Embryonic facial prominence (tissue), 1 donor: Measurements from ENCODE around the gene NGEF.

Experiments
- DNase-seq: peaks from one replicate; pipeline ENCODE4 v3.0.0-alpha.2; 2016; ENCODE audit errors: extremely low spot score

Gene NGEF

DNA sequence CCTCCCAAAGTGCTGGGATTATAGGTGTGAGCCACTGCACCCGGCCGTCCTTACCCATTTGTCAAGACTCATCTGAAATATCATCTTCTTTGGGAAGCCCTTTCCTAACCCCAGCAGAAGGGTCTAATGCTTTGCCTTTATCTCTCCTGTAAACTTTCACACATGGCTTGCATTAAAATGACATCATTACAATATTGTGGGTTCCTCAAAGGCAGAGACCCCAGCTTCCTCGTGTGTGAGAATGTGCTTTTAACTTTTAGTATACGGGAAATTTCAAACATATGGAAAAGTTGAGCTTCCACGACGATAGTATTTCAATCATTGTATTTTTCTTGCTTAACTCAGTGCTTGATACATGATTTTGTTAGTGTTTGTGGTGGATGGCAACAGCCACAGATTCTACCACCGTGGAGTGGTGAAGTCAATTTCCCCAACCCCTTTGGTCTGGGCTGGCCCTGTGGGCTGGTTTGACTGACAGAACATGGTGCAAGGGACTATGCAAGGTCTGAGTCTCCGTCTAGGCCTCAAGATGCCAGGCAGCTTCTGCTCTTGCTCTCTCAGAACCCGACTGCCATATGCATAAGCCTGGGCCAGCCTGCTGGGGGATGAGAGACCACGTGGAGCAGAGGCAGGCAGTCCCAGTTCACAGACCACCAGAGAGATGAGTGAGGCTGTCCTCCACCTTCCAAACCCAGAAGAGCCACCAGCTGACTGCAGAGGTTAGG, 39.9 kb downstream of the NGEF start:
- DNase-seq: peak; percentile 52

DNA sequence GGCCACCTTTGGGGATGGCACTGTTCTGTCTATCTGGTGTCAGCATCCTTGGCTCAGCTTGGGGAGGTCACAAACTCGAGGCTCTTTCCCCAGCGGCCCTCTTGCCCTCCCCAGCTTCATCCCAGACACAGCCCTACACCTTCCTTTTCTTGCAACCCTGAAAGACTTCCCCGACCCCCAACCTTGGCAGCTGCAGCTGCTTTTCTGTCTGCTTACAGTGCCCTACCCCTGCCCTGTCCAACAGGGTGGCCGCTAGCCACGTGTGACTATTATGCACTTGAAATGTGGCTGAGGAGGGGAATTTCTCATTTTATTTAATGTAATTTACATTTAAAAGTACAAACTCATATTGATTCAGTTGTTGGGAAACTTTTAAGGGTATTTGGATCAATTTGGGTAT, 41.3 kb downstream of the NGEF start:
- no peak for DNase-seq

DNA sequence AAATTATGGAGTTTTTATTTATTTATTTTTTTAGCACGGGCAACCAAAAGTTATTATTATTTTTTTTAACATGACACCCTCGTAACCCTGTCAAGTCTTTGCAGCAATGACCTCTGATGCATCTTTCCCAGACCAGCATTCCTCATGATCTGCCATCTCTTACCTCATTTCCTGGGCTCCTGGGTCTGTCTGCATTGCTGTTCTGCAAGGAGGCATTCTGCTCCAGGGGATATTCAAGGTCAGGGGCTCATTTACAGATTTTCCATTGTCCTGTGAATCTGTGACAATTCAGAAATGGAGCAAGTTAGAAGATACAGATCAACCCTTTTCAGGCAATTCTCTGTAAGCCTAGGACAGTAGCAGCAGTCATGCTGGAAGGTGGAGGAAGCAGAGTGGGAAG, 43.0 kb downstream of the NGEF start:
- no peak for DNase-seq

DNA sequence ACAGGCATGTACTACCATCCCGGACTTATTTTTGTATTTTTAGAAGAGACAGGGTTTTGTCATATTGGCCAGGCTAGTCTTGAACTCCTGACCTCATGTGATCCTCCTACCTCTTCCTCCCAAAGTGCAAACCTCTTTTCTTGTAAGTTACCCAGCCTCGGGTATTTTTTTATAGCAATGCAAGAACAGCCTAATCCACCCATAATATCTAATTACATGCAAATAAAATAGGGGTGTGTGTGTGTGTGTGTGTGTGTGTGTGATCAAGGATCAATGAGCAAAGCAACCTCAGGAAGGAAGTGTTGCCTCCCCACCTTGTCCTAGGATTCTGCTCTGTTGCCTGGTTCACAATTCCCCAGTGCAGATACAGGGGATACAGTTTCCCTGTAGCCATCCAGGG, 45.6 kb downstream of the NGEF start:
- no peak for DNase-seq

DNA sequence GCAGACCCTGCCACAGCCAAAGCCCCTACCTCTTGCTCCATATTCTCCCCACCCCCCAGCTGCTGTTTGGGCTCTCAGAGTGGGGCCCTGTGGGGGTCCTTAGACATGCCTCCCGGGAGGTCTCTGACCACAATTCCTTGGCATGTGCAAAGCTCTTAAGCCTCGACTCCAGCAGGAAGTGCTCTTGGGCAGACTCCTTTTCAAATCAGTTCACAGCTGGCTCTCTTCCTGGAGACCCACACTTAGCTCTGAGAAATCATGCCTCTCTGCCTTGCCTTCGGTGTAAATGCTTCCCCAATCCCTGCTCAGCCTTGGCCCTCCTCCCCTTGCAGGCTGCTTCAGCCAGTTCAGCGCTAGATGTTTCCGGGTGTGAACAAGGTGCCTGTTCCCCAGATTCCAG, 46.9 kb downstream of the NGEF start:
- no peak for DNase-seq

DNA sequence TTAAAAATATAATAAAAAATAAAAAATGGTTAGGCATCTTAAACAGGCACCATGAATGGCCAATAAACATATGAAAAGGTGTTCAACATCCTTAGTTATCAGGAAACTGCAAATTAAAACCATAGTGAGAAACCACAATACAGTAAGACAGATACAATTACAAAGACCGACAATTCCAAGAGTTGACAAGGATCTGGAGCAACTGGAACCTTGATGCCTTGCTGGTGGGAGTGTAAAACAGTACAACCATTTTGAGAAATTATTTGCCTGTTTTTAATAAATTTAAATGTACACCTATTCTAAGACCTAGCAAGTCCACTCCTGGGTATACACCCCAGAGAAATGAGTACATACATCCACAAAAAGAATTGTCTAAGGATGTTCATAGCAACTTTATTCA, 49.1 kb downstream of the NGEF start:
- no peak for DNase-seq

DNA sequence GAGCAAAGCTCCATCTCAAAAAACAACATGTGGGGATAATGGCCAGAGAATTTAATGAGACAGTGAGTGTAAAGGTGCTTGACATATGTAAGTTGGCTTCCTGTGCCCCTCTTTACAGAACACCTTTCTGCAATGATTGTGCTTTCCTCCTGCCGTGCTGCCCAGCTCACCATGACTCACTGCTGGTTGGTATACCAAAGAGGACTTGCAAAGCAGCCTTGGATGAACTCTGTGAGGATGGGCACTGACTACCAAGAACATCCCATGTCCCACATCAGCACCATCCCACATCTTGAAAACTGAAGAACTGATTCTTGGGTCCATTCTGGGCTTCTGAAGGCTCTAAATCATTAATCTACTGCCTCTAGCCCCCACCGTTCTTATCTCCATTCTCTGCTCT, 52.2 kb downstream of the NGEF start:
- DNase-seq: no peak

DNA sequence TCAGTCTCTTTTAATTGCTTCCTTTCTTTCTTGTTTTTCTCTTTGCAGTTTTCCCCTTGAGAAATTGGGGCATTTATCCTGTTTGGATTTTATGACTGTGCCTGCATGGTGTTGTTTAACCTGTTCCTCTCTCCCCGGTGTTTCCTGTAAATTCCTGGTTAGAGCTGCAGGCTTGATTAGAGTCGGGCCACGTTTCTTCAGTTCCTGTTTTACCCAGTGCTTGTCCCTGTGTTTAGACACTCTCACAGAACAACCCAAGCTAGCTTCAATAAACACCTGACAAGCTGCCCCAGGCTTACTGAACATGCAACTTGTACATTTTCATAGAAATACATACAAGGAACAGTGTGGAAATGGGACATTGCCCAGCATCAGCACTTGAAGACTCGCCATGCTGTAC, 53.9 kb downstream of the NGEF start:
- DNase-seq: no peak

DNA sequence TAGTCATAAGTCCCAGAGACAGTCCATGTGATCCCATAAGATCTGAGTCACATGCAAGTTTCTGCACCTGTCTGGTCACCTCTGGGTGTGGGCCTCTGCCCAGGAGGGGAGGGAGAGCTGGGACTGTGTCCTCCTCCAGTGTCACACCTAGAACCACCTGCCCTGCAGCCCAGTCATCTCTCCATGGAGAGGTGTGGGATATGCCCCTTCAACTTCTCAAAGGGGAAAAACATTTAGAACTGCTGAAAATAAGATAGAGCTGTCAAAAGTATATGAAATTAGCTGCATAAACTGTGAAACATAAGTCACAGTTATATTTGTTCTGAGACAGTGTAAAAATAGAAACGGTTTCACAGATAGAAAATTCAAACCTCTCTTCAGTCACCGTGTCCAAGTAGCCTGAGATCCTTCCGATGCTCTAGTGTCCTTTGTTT, 55.4 kb downstream of the NGEF start:
- no peak for DNase-seq

DNA sequence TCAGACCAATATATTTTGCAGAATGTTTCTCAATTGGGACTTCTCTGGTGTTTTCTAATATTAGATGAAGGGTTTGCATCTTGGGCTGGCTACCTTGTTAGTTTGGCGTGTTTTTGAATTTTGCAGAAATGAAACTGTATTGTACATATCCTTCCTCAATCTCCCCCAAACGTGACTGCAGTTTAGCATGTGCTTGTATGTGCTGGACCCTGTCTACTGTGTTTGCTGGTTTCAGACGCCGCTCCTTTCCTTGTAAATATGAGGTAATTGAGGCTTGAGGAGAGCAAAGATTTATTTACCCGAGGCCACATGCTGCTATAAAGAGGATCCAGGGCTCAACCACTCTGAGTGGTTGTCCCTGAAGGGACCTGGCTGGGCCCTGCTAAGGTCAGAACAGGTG, 57.2 kb downstream of the NGEF start:
- DNase-seq: no peak

DNA sequence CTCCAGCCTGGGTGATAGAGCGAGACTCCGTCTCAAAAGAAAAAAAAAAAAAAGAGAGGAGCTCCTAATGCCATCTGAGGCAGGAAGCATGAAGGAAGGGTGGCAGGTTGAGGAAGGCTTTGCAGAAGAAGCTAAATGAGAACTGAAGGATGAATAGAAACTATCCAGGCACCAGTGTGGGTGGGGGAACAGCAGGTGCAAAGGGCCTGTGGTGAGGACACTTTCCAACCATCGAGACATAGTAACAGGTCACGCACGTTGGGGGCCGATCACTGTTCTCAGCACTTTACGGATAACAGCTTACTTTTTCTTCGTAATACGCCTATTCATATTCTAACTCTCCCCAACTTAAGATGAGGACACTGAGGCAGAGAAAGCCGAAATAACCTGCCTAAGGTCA, 58.4 kb downstream of the NGEF start:
- no peak for DNase-seq

DNA sequence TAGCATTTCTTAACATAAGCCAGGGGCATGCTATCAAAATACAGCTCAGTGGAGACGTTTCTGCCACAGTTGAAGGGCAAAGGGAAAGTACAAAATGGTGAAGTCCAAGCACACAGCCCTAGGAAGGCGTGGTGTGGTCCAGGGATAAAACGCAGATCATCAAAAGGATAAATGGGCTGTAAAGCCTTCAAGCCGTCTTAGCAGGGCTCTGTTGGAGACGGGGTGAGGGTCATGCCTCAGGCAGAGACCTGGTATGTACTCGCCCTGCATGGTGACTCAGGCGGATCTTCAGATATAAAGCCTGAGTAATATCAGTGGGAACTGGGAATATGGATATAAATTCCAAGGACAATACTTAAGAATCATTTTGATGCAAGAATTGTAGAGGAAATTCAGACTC, 61.2 kb downstream of the NGEF start:
- DNase-seq: no peak

DNA sequence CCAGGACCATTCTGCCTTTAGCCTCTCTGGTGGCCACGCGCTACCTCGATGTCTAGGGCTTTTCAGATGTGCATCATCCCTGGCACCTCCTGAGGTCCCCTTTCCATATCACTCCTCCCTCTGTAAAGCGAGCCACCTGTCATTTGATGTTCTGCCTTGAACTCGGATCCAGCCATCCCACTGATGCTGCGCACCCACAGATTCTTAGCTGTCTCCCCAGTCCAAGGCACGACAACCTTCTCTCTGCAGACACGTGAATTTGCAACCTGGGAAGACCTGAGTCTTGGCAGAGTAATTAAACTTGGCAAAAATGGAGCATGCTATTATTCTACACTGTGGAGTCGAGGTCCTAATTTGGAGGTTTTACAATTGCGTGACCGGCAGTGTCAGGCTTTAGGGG, 61.9 kb downstream of the NGEF start:
- no peak for DNase-seq

DNA sequence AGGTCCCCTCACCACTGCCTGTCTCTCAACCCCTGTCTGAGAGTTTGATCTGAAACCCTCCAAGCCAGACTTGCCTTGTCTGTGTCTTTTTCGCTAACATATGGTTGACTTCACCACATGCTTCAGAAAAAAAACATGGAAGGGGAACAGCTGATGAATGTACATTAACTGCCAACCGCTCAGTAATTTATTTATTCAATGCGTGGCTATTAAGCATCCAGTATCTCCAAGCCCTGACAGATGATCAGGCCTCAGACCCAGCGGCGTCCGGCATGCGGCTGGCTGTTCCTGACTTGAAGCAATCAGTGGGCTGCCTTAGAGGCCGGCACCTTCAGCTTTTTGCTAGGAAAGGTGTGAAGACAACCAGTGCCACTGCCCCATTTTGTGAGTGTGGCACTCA, 62.3 kb downstream of the NGEF start:
- DNase-seq: no peak

DNA sequence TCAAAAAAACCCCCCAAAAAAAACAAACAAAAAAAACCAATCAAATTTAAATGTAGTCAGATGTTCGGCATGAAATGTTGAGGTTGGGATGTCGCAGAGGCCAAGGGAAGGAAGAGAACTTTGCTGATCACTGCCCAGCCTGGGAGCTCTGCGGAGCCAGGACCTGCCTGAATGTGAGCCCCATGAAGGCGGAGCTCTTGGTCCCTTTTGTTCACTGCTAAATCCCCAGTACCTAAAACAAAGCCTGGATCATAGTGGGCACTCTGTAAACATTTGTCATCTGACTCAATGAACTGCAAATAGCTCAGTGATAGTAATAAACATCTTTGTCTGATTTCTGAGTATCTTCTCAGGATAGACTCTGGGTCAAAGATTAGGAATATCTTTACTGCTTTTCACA, 64.0 kb downstream of the NGEF start:
- no peak for DNase-seq

DNA sequence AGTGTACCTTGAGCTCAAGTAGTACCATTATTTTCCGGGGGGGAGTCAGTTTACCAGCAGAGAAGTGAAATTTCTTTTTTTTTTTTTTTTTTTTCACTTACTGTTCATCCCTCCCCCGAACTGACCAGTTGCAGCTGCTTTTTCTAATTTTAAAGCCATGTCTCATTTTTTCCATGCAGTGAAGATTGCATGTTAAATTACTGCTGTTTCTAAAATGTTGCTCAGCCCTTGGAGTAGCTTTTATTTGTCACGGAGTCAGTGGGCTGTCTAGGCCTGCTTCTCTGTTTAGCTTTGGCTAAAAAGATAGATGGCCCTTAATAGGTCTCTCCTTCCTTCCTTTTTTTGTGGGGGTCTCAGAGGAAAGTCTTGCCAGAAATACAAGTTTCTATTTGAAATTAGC, 70.2 kb downstream of the NGEF start:
- DNase-seq: no peak

DNA sequence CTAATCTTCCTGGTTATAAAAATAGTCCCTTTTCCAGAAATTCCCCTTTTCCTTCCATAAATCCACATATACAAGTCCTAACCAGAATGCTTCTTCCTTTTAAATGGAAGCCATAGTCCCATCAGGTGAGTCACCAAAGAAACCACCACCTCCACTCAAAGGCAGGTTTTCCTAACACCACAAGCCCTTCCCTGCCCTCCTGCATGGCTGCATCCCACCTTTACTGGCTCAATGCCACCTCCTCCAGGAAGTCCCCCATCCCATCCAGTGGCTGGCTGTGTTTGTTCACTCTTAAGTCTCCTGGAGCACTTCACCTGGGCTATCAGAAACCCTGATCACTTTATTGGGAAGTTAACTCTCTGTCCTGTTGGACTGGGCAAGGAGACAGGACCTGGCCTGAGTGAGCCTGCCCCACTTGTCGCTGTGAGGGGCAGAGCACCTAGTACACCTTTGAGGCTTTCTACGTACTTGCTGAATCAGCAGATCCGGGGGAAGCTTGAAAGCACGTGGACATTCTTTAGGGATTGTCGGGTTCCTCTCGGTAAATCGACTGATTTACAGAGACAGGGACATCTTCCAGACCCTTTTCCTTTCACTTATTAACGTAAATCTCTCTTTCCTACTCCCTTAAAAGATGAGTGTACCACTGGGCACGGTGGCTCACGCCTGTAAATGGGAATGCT, 71.0 kb downstream of the NGEF start:
- no peak for DNase-seq

DNA sequence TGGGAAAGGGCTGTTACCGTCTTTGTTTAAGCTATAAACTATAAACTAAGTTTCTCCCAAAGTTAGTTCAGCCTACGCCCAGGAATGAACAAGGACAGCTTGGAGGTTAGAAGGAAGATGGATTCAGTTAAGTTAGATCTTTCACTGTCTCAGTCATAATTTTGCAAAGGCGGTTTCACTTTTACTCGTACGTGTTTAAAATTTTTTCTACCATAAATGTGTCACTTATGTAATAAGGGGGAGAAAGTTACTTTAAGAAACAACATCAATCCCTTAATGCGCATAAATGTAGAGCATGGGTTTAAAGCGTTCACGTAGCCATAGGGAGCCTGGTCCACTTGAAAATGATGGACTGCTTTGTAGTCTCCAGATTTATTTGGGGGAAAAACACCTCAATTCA, 71.7 kb downstream of the NGEF start:
- no peak for DNase-seq

DNA sequence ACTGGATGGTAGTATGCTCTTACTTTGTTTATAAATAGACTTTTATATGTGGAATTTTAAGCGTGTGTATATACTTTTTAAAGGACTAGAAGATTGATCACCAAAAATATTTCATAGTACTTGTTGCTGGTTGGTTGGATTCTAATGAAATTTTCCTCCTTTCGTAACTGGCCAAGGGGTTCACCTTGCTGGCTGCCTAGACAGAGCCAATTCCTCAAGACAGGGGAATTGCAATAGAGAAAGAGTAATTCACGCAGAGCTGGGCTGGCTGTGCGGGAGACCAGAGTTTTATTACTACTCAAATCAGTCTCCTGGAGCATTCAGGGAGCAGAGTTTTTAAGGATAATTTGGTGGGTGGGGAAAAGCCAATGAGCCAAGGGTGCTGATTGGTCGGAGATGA, 72.3 kb downstream of the NGEF start:
- DNase-seq: no peak

DNA sequence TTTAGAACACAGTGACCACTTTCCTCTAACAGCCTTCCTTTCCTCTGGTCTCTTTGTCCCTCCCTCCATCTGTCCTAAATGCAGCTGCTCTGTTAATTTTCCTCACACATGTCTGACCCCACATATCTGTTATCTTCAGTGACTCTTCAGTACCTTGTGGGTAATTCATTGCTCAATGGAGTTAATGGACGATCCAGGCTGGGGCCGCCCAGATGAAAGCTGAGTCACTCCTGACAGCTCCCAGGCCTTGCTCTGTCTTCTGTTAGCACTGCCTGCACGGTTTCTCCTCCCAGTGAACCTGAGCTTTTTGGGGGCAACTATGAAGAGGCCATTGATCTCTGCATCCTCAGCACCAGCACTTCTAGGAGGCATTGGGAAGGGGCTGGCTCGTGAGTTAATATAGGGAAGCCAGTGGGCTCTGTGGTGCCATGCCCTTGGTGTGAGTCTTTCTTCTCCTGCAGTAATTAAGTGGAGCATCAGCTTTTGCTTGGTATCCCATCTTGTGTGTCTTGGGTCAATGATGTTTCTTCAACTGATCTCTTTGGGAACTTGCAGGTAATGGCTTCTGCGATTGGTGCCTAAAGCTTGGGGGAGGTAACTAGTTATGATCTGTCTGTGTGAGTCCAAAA, 75.7 kb downstream of the NGEF start:
- DNase-seq: no peak

DNA sequence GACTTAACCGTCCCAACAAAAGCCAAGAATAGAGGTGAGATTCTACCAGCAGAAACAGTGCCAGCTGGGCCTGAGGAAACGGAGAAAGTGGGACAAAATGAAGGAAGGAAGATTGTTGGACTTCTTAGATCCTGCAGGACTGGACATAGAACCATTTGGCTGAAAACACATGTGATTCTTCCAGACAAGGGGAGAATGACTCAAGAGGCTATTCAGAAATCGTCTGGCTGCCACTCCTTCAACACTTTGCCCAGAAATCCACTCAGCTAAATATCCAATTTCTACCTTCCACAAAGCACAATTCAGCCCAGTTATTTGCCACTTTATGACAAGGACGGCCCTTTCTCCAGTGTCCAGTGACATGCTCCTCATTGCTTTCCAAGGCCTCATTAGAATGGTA, 81.4 kb downstream of the NGEF start:
- DNase-seq: no peak

DNA sequence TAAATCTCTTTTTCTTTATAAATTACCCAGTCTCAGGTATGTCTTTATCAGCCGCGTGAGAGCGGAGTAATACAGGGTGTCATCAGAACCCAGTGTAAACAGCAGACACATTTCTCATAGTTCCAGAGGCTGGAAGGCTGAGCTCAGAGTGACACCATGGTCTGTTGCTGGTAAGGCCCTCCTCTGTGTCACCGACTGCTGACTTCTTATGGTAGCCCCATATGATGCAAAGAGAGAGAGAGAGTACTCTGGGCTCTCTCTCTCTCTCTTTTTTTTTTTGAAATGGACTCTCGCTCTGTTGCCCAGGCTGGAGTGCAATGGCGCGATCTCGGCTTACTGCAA, 83.0 kb downstream of the NGEF start:
- no peak for DNase-seq

DNA sequence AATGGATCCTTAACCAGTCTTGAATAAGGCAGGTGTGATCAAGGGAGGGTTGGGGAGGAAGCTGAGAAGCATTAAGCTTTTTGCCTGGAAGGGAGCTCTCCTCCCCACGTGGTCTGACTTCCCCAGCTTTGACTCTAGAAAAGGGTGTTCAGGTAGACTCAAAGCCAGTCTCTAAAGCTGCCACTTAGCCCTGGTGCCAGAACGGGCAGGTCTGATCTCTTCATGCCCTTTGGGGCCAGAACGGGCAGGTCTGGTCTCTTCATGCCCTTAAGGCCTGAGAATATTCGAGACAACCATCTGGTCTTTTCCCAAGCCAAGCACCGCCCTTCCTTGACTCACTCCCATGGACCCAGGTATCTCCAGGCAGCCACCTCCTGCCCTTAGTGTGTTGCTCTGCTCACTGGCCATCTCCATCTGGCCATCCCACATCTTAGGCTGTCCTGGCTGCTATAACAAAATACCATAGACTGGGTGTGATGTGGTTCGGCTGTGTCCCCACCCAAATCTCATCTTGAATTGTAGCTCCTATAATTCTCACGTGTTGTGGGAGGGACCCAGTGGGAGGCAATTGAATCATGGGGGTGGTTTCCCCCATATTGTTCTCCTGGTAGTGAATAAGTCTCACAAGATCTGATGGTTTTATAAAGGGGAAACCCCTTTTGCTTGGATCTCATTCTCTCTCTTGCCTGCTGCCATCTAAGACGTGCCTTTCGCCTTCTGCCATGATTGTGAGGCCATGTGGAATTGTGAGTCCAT, 83.6 kb downstream of the NGEF start:
- DNase-seq: no peak
